PC-3 (cell line): Measurements from ENCODE around the gene PSMC5. TPM values are rescaled to one million over a fixed set of nuclear protein-coding genes. Genes with fewer than 3 reads are reported as not detected.

Source experiments
- ATAC-seq: fragments of 200-7000 bp; cut with Tn5 transposase; 2 replicates; pipeline ENCODE4 v1.9.1; 2020; ENCODE audit warnings: mild to moderate bottlenecking, moderate library complexity
- Bru-seq: library from RNA; stranded (reverse); fragments of 400-500 nt; gene quantifications from one replicate; lab custom pipeline; 2021; lab: Mats Ljungman, UMichigan
- BruChase-seq, 2 experiments: library from RNA; stranded (reverse); fragments of 400-500 nt; gene quantifications; one replicate each; lab custom pipeline; 2021; lab: Mats Ljungman, UMichigan
- BruUV-seq: library from RNA; stranded (reverse); fragments of 400-500 nt; replicated peaks from 2 replicates; lab custom pipeline; 2021; lab: Mats Ljungman, UMichigan
- CTCF ChIA-PET: fragments of 300-600 bp; sonication (Branson Sonifier 250); formaldehyde crosslinking; loops from one replicate; lab custom pipeline; 2022; ENCODE audit warnings: antibody characterized with exemption; lab: Charles Lee
- POLR2A ChIA-PET: fragments of 300-600 bp; sonication (Branson Sonifier 250); formaldehyde crosslinking; loops from one replicate; lab custom pipeline; 2022; ENCODE audit warnings: antibody characterized with exemption; ENCODE audit not compliant: unreplicated experiment; lab: Charles Lee
- DNase-seq: peaks from one replicate; pipeline ENCODE4 v3.0.0-alpha.2; 2015
- H2AFZ ChIP-seq: fragments of 300-600 bp; sonication (generic); 2 replicates; pipeline ENCODE4 v1.6.0; 2016; ENCODE audit warnings: antibody characterized with exemption, low read length
- H3F3A ChIP-seq: fragments of 300-600 bp; sonication (generic); one replicate; pipeline ENCODE4 v1.6.0; 2017; ENCODE audit warnings: antibody characterized with exemption, low read length, control low read depth, mild to moderate bottlenecking; ENCODE audit not compliant: unreplicated experiment
- H3K27ac ChIP-seq: fragments of 300-600 bp; sonication (generic); 2 replicates; pipeline ENCODE4 v1.5.1; 2016; ENCODE audit warnings: mild to moderate bottlenecking, low read length
- H3K27me3 ChIP-seq: fragments of 300-600 bp; sonication (generic); 2 replicates; pipeline ENCODE4 v1.6.1; 2016; ENCODE audit warnings: low read length, mixed read lengths
- H3K36me3 ChIP-seq: fragments of 300-600 bp; sonication (generic); 2 replicates; pipeline ENCODE4 v1.6.1; 2016; ENCODE audit warnings: low read depth, mixed run types, low read length, mixed read lengths
- H3K4me1 ChIP-seq: fragments of 300-600 bp; sonication (generic); 2 replicates; pipeline ENCODE4 v1.5.1; 2016; ENCODE audit warnings: low read length; ENCODE audit not compliant: insufficient read depth
- H3K4me2 ChIP-seq: fragments of 300-600 bp; sonication (generic); 2 replicates; pipeline ENCODE4 v1.6.0; 2016; ENCODE audit warnings: low read length
- H3K4me3 ChIP-seq: fragments of 300-600 bp; sonication (generic); 2 replicates; pipeline ENCODE4 v1.5.1; 2016; ENCODE audit warnings: mild to moderate bottlenecking, low read length, mixed read lengths
- H3K79me2 ChIP-seq: fragments of 300-600 bp; sonication (generic); 2 replicates; pipeline ENCODE4 v1.6.1; 2017; ENCODE audit warnings: low read length, mixed read lengths
- H3K9ac ChIP-seq: fragments of 300-600 bp; sonication (generic); 2 replicates; pipeline ENCODE4 v1.6.0; 2016; ENCODE audit warnings: mild to moderate bottlenecking, low read length
- H3K9me2 ChIP-seq: fragments of 300-600 bp; sonication (generic); replicated peaks from 2 replicates; pipeline ENCODE4 v1.6.1; 2016; ENCODE audit warnings: mixed run types, low read length, mixed read lengths
- H3K9me3 ChIP-seq: fragments of 300-600 bp; sonication (generic); 2 replicates; pipeline ENCODE4 v1.6.1; 2016; ENCODE audit warnings: low read length, mixed read lengths
- H4K20me1 ChIP-seq: fragments of 300-600 bp; sonication (generic); 2 replicates; pipeline ENCODE4 v1.6.1; 2016; ENCODE audit warnings: low read length, mixed read lengths
- CTCF ChIP-seq: fragments of 300-600 bp; sonication (generic); conservative IDR thresholded peaks from 2 replicates; pipeline ENCODE4 v1.5.1; 2017; ENCODE audit warnings: antibody characterized with exemption, low read depth, mild to moderate bottlenecking, low read length
- EZH2 ChIP-seq: fragments of 300-600 bp; sonication (generic); IDR thresholded peaks from one replicate; pipeline ENCODE4 v1.6.1; 2017; ENCODE audit warnings: antibody characterized with exemption, mild to moderate bottlenecking, low read length; ENCODE audit not compliant: unreplicated experiment
- EZH2phosphoT487 ChIP-seq: fragments of 300-600 bp; sonication (generic); IDR thresholded peaks from 2 replicates; pipeline ENCODE4 v1.6.1; 2018; ENCODE audit warnings: mild to moderate bottlenecking, antibody characterized with exemption, low read length, borderline replicate concordance
- intact Hi-C: fragments of 100-400 bp; cut with micrococcal nuclease; formaldehyde crosslinking; loops from 2 replicates; pipeline ENCODE4 v1.9.0; 2023
- long read RNA-seq: library from polyadenylated mRNA; unstranded; transcript quantifications from one replicate; pipeline ENCODE4 v2.0.0, GENCODE V29; 2021; ENCODE audit not compliant: unreplicated experiment
- total RNA-seq: library from RNA; depleted of rRNA; stranded (reverse); fragments of >200 nt; gene quantifications from 2 replicates; pipeline ENCODE4 v1.2.3, GENCODE V29; 2014; rRNA removed

The PSMC5 gene
- 163 and 205 TPM in 2 replicates for total RNA-seq
- Bru-seq, nascent RNA, result percentile 98 among the genes with signal in this experiment
- percentile 98 among the genes with signal in this experiment for BruChase-seq, experiment 1, labeled RNA remaining after a 6-hour chase
- BruChase-seq, experiment 2, labeled RNA remaining after a 2-hour chase, result percentile 98 among the genes with signal in this experiment
- long read RNA-seq, transcript PSMC5-203 (12 exons, 1,680 nt), result minor isoform, 27 of 413 reads
- long read RNA-seq, transcript PSMC5-212 (11 exons, 1,474 nt), result minor isoform, 36 of 413 reads
- long read RNA-seq, transcript PSMC5-218 (2 exons, 576 nt), result minor isoform, 17 of 413 reads
- long read RNA-seq, transcript PSMC5-201 (12 exons, 1,579 nt), result major isoform, 257 of 413 reads
- long read RNA-seq, partial matches to known transcripts, result 46 of 413 reads
- long read RNA-seq, other reads (novel, unspliced or antisense), result 30 of 413 reads

- Histone ChIP-seq H2AFZ (peak within 1 kb of the TSS; percentile 86), H3K4me1 (peaks cover 22% of the 10 kb centered on the region), H3K9me3 (no peaks in the 10 kb centered on the region), H4K20me1 (peaks cover 29% of the 10 kb centered on the region), H3K9ac (peak within 1 kb of the TSS; percentile 91), H3F3A (no peaks in the 10 kb centered on the region), H3K4me2 (peak within 1 kb of the TSS; percentile 97), H3K36me3 (peaks cover 76% of the 10 kb centered on the region), H3K79me2 (peaks cover 61% of the 10 kb centered on the region), H3K27me3 (no peaks in the 10 kb centered on the region), H3K9me2 (no peaks in the 10 kb centered on the region), H3K27ac (peak within 1 kb of the TSS; percentile 81), H3K4me3 (peak within 1 kb of the TSS; percentile 89)
- no peak for TF ChIP-seq EZH2
- no peak for TF ChIP-seq EZH2phosphoT487
- TF ChIP-seq CTCF, result peak; percentile 63
- ChIA-PET CTCF (interaction anchor here (0.5 to 0.8 kb wide), 3 partner anchors 16 to 201 kb away, joined by 3 to 12 read pairs (median 3); no protein-coding TSS in a partner anchor), POLR2A (interaction anchor here (0.5 to 1.0 kb wide), 4 partner anchors 22 to 86 kb away, joined by 3 to 6 read pairs (median 4); partner anchors contain the start of gene CCDC47)
- intact Hi-C loops, result loop anchor here (1.0 to 5.0 kb wide), 3 partner anchors 16 to 130 kb away; partner anchors contain the start of gene CCDC47
- peak; percentile 97 for DNase-seq
- ATAC-seq, result peak; percentile 91
- BruUV-seq, result no TSS peak
Observed at GRCh38 chr17:63827002-63827800, at the start of gene PSMC5, which contains the start of gene FTSJ3. Gene PSMC5, plus strand, starts transcription at chr17:63827431. Its CDS starts 60 bp downstream, at chr17:63827491. Gene FTSJ3, minus strand, starts transcription at chr17:63827663. Its CDS starts 761 bp downstream, at chr17:63826902.

DNA sequence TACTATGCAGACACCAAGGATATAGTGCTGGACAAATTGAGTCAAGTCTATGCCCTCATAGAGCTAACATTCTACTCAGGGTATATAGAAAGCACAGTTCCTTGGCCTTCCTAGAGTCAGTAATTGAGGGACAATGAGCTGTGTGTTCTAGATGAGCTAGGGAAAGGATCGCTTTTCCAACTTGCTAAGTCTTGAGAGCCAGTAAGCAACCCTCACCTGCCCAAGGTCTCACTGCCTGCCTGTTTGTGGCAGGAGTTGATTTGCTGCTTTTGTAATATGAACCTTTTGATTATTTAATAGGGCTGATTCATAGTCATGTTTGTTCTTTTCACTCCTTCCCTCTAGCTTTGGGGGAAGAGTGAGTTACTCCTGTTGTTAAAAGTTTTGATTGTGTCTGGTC is 46.7 kb upstream of the PSMC5 start:
- no peaks in the 10 kb centered on the region for H3K9me3 ChIP-seq
- H4K20me1 ChIP-seq, result peaks cover 82% of the 10 kb centered on the region
- H3K4me3 ChIP-seq, result peak overlapping the region; percentile 37
- TF ChIP-seq EZH2, result no peak
- TF ChIP-seq CTCF, result no peak
- TF ChIP-seq EZH2phosphoT487, result no peak
- H3K27me3 ChIP-seq, result no peaks in the 10 kb centered on the region
- ChIA-PET CTCF (no interaction called here), POLR2A (interaction anchor here (0.6 kb wide), 2 partner anchors 46 to 296 kb away, joined by 3 to 5 read pairs; partner anchors contain the start of gene PSMC5)
- H3K4me2 ChIP-seq, result peak overlapping the region; percentile 69
- peak; percentile 92 for DNase-seq
- peaks cover 38% of the 10 kb centered on the region for H3K36me3 ChIP-seq
- intact Hi-C loops, result no loop called here
- peaks cover 4% of the 10 kb centered on the region for H3F3A ChIP-seq
- H3K4me1 ChIP-seq, result peaks cover 88% of the 10 kb centered on the region
- no TSS peak for BruUV-seq
- peak overlapping the region; percentile 61 for H3K27ac ChIP-seq
- peaks cover 99% of the 10 kb centered on the region for H3K79me2 ChIP-seq
- ATAC-seq, result peak; percentile 91
- no peaks in the 10 kb centered on the region for H3K9me2 ChIP-seq
- H3K9ac ChIP-seq, result no peak overlapping the region
- H2AFZ ChIP-seq, result no peak overlapping the region
